Neural progenitor cell (in vitro differentiated cells): ENCODE data around the gene TNFRSF11A.

Experiments used
- CTCF ChIP-seq: fragments of 200-600 bp; sonication (generic); IDR thresholded peaks from 2 replicates; pipeline ENCODE4 v1.5.1; 2017; ENCODE audit warnings: antibody characterized with exemption, mild to moderate bottlenecking
- EZH2phosphoT487 ChIP-seq: fragments of 200-600 bp; sonication (generic); IDR thresholded peaks from 2 replicates; pipeline ENCODE4 v1.6.1; 2017; ENCODE audit warnings: antibody characterized with exemption

GRCh38 chr18:62379051-62379450 lies 53.9 kb downstream of the TNFRSF11A start:
- no peak for TF ChIP-seq EZH2phosphoT487
- no peak for TF ChIP-seq CTCF
